GM10266 (cell line): ENCODE measurements around the gene ALG8.

Experiments
- DNase-seq: peaks from one replicate; pipeline ENCODE4 v3.0.0; 2012; ENCODE audit errors: extremely low spot score
- TF ChIP-seq, protein P1 (sequence below): IDR thresholded peaks from 2 replicates; pipeline ENCODE4 v1.5.1; 2012; ENCODE audit warnings: mild to moderate bottlenecking, low read depth; ENCODE audit not compliant: control insufficient read depth, insufficient read depth; ENCODE audit errors: missing control alignments

The ALG8 gene

DNA sequence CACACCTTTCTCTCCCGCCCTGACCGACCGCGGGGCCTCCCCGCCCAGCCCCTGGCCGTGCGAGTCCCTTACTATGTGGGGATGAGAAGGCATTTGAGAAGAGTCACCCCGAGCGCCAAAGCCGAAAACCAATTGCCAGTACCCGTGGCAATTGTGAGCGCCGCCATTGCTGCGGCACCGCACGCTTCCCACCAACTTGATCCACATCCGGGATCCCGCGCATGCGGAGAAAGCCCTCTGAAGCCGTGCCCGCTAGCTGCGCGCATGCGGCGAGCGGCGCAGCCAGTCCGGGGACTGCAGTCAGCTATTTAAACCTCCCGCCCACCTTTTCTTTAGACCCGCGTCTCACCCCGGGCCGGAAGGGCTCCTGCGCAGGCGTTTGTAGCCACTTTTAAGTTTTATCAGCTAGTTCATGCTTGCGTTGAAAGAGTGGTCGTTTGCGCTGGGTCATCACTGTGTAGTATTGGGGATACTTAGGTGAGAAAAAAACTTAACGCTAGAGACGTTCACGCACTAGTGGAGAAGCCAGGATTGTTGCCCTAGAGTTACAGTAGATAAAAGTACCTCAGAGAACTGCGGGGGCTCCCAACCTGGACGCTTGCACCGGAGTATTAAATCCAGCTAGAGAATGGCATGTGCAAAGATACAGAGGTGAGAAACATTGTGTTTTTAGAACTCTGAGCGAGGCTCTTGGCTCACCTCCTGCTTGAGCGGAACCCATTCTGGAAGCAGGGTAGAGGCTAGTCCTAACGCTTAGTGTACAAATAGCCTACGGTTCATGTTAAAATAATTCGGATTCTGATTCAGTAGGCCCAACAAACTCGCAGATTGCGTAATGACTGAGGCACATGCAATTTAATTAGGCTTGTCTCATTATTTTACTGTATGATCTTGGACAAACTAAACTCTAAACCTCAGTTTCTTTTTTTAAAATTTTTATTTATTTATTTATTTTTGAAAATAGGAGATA, at the start of gene ALG8:
ALG8 (minus strand) TSS at position 205 of the 970 bp plus-strand sequence; CDS start at position 167, 38 bp downstream.
- TF ChIP-seq, protein P1, sequence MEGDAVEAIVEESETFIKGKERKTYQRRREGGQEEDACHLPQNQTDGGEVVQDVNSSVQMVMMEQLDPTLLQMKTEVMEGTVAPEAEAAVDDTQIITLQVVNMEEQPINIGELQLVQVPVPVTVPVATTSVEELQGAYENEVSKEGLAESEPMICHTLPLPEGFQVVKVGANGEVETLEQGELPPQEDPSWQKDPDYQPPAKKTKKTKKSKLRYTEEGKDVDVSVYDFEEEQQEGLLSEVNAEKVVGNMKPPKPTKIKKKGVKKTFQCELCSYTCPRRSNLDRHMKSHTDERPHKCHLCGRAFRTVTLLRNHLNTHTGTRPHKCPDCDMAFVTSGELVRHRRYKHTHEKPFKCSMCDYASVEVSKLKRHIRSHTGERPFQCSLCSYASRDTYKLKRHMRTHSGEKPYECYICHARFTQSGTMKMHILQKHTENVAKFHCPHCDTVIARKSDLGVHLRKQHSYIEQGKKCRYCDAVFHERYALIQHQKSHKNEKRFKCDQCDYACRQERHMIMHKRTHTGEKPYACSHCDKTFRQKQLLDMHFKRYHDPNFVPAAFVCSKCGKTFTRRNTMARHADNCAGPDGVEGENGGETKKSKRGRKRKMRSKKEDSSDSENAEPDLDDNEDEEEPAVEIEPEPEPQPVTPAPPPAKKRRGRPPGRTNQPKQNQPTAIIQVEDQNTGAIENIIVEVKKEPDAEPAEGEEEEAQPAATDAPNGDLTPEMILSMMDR, result no peak
- peak; percentile 94 for DNase-seq

DNA sequence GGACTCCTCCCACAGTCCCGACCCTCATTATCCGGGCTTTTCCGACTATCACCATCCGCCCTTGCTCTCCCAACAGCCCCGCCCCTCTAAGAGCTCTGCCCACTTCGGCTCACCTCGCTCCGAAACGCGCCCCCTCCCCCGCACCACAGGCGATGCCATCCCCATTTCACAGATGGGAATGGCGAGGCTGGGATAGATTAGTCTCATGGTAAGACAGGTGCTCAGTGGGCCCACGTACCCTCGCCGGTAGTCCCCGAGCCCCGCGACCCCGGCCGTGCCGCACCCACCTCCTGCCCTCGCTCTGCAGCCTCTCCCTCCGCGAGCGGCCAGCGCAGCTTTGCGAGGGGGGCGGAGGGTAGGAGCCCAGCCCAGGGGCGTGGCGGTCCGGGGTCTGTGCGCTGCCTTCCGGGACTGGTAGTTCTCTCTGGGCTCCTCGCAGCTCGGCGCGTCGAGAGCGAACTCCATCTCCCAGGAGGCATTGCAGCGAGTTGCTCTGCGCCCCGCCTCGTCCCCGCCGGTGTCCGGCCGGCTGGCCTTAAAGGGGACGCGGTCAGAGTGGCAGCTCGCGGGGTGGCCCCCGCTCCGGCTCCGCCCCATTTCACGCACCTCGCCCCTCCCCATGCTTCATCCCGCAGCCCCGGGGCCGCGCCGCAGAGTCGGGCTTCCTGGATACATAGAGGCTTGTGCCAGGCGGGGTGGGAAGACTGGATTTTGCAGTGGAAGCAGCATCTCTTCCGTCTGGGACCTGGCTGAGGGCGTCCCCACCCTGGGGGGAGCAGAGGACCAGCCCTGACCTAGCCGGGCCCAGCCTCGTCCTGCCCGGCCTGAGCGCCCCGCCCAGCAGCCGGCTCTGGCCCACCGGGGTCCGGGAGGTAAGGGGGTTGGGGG, 49.1 kb upstream of the ALG8 start, which contains the start of the genes KCTD21 and USP35:
KCTD21 (minus strand) TSS at position 341 of the 888 bp plus-strand sequence. CDS start 14,072 bp downstream, outside the sequence.
USP35 (plus strand) TSS at position 634 of the 888 bp plus-strand sequence. CDS start 7,327 bp downstream, outside the sequence.
- peak; percentile 97 for DNase-seq
- TF ChIP-seq, protein P1, result no peak

DNA sequence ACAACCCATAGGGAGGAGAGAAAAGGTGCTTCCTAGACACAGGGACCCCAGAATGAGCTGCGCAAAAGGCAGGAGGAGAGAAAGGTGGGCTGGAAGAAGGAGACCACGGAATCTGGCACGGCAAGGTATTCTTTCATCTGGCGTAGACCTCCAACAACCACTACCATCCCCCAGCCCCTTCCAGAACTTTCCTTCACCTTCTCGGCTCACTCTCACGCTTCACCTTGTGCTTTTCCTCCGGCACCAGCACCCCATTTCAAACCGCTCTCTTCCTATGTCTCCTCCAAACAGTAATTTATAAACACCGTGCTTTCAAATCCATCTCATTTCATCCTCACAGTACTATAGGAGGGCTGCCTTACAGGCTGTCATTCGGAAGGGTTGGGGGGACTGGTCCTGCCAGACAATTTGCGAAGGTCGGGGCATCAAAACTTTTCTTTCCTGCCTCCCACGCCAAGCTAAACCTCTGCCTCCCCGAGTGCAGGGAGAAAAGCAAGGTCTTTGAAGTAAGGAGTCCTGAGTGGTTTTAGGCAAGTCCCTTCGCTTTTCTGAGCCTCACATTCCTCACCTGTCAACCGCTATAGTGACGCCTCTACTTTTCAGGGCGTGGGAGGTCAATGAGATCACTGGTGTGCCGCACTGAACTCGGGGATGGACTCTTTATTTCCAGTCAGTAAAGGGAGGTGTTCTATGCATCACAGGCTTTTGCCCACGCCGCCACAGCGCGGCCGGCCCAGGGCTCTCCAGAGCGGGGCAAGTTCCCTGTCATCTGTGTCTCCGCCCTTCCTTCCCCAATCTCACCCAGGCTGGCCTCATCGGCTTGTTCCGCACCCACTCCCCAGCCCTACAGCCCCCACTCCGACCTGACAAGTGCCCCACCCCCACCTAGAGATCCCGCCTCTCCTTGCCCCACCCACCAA, 48.2 kb upstream of the ALG8 start:
- TF ChIP-seq, protein P1, result no peak
- peak; percentile 83 for DNase-seq

DNA sequence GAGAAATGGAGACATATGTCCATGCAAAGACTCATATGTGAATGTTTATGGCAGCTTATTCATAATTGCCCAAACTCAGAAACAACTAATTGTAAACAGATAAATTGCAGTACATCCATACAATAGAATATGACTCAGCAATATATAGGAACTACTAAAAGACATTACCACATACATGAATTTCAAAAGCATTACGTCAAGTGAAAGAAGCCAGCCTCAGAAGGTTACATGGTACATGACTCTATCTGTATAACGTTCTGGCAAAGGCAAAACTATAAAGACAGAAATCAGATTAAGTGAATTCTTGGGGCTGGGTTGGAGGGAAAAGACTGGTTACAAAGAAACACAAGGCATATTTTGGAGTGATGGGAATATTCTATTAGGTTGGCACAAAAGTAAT, 41.8 kb upstream of the ALG8 start:
- DNase-seq, result no peak
- TF ChIP-seq, protein P1, result no peak

DNA sequence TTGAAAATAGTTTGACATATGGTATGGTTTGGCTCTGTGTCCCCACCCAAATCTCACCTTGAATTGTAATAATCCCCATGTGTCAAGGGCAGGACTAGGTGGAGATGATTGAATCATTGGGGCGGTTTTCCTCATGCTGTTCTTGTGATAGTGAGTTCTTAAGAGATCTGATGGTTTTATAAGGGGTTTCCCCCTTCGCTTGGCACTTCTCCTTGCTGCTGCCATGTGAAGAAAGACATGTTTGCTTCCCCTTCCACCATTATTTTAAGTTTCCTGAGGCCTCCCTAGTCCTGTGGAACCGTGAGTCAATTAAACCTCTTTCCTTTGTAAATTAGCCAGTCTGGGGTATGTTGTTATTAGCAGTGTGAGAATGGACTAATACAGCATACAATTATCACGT, 41.3 kb upstream of the ALG8 start:
- TF ChIP-seq, protein P1, result no peak
- DNase-seq, result no peak

DNA sequence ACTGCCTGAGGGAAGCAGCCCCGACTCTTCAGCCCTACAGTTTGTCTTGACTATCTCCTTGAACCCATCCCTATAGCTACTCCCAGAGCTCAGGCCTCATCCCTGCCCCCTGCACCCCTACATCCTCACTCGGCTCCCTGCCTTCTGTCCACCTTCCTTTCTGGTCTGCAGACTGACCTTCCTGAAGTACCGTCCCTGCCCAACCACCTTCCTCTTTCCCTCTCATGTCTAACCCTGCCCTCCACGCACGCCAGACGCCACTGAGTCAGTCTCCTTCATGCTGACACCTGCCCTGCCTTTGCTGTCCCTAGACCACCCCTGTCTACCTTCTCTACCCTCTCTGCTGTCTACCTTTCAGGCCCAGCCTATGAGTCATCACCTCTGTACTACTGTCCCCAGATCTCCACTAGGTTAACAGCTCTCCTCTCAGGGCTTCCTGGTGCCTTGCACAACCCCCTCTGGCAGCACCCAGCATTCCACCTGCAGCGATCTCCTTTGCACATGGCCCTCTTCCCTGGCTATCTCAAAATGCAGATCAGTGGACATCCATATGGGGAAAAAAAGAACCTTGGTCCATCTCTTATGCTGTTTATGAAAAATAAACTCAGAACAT, 40.1 kb upstream of the ALG8 start:
- no peak for DNase-seq
- TF ChIP-seq, protein P1, result no peak
